Spleen (tissue), 7 donors: ENCODE data around the gene HACD2.

Experiments used
- CTCF ChIP-seq, 11 experiments: fragments of 200-600 bp in 7 of 11; fragments of 450-650 bp in 4 of 11; sonication (generic) in 4 of 11; IDR thresholded peaks in 8 of 11; conservative IDR thresholded peaks in 3 of 11; 1 replicate in 7 of 11; 2 replicates in 4 of 11; pipeline versions ENCODE4 v1.4.0 to v1.8.0; 2016 to 2021; ENCODE audit warnings: antibody characterized with exemption in 11 of 11, inconsistent platforms in 4 of 11, mild to moderate bottlenecking in 1 of 11
- POLR2A ChIP-seq, 3 donors: fragments of 450-650 bp; IDR thresholded peaks; one replicate each; pipeline ENCODE4 v1.5.1; 2017; ENCODE audit warnings: antibody characterized with exemption in 3 of 3, mild to moderate bottlenecking in 1 of 3
- POLR2AphosphoS5 ChIP-seq, 3 donors: sonication (generic); formaldehyde crosslinking; IDR thresholded peaks; one replicate each; pipeline ENCODE4 v1.5.1; 2017; ENCODE audit warnings: antibody characterized with exemption in 3 of 3
- donor health status: DM: no; HTN: no; CAD: no; lungs with moderate emphysema.
- donor health status: DM: no; HTN: no; CAD: no.
- donor health status: DM: no; HTN: no; CAD: no.

- TF ChIP-seq POLR2AphosphoS5 (IDR thresholded peaks at IDR 0.05), result no peak
- no peak for TF ChIP-seq CTCF (IDR thresholded peaks at IDR 0.05 in 8 of 11, conservative IDR thresholded peaks at IDR 0.05 in 3 of 11)
- no peak for TF ChIP-seq POLR2A (IDR thresholded peaks at IDR 0.05)
Measured at GRCh38 chr3:123442908-123443307, 141.9 kb downstream of the HACD2 start.
